ENCODE measurements around the gene TRIP10. TPM values are rescaled to one million over a fixed set of nuclear protein-coding genes. Genes with fewer than 3 reads are reported as not detected.
A peak's percentile ranks its signal among the peaks of the same experiment; 100 is the strongest.

TRIP10 gene
- total and polyA plus RNA-seq, 10 of the 15 experiments (the other 5 are each of a cell fraction or from before 2014, with no cell fraction given), result 0.79 to 54.5 (median 32.5) TPM

DNA sequence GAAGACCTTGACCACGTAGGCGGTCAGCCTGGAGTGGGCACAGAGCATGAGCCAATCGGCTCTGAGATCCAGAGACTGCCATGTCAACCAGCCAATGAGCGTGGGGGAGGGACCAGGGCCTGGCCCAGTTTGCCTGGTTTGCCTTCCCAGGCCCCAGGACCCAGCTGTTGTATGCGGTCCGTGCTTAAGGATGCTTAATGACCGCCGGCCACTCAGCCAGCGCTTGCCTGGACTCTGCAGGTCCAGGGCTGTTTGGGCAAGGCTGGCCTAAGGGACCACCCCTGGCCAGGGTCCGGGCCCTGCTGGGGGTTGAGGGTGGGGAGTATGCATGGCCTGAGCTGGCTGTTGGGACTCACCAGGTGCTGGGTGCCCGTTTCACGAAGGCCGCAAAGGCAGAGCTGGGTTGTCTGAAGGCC lies 46.4 kb upstream of the TRIP10 start:
- BruUV-seq (replicated peaks), result no TSS peak
- 82% methylated on average over 13 of the region's 13 CpGs for WGBS (ENCODE audit: insufficient coverage, insufficient replicate concordance, low lambda C conversion rate, missing lambda C conversion rate)
- Histone ChIP-seq H3K79me2 (ENCODE audit: control insufficient read depth, insufficient read depth, low read length) (no peaks in the 10 kb centered on the region), H3K4me1 (ENCODE audit: control insufficient read depth, insufficient read depth, low read length) (no peaks in the 10 kb centered on the region), H3K36me3 (ENCODE audit: control insufficient read depth in 2 of 2, insufficient read depth in 2 of 2, low read length in 1 of 2) (no peaks in the 10 kb centered on the region), H3K27ac (ENCODE audit: control insufficient read depth, insufficient read depth) (no peak overlapping the region), H2AFZ (ENCODE audit: control insufficient read depth, low read depth, low read length) (no peak overlapping the region), H3K27me3 (replicated peaks in 1 of 2; ENCODE audit: control insufficient read depth in 2 of 2, insufficient read depth in 2 of 2, low read length in 1 of 2) (no peaks in the 10 kb centered on the region), H4K20me1 (ENCODE audit: control insufficient read depth, insufficient read depth) (no peaks in the 10 kb centered on the region), H3K9me3 (replicated peaks; ENCODE audit: control insufficient read depth, insufficient read depth, low read length) (peaks cover 1% of the 10 kb centered on the region; the same call in 1 of the 3 replicates), H3K9ac (ENCODE audit: control insufficient read depth, insufficient read depth, low read length) (no peak overlapping the region), H3K4me2 (ENCODE audit: control insufficient read depth, insufficient read depth) (no peak overlapping the region), H3K4me3 (no peak overlapping the region)
- CTCF ChIA-PET, result no interaction called here
- in situ Hi-C loops (cut with MboI) (no loop called here), intact Hi-C loops (cut with micrococcal nuclease; ENCODE audit: unreplicated experiment) (no loop called here)
- ATAC-seq, result no peak
- POLR2A ChIA-PET, result no interaction called here
- RAD21 ChIA-PET (ENCODE audit: unreplicated experiment), result no interaction called here
- no peak for FAIRE-seq
- SMC1A ChIA-PET (ENCODE audit: uncharacterized antibody, unreplicated experiment), result no interaction called here
- no peak for TF ChIP-seq SUZ12 (IDR thresholded peaks at IDR 0.05; ENCODE audit: unreplicated experiment)
- TF ChIP-seq POLR2A (IDR thresholded peaks at IDR 0.05; ENCODE audit: low read depth, low read length), result no peak
- TF ChIP-seq, protein P1, sequence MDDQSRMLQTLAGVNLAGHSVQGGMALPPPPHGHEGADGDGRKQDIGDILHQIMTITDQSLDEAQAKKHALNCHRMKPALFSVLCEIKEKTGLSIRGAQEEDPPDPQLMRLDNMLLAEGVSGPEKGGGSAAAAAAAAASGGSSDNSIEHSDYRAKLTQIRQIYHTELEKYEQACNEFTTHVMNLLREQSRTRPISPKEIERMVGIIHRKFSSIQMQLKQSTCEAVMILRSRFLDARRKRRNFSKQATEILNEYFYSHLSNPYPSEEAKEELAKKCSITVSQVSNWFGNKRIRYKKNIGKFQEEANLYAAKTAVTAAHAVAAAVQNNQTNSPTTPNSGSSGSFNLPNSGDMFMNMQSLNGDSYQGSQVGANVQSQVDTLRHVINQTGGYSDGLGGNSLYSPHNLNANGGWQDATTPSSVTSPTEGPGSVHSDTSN (IDR thresholded peaks at IDR 0.05; ENCODE audit: insufficient replicate concordance, low read depth, low read length), result peak; percentile 81
- TF ChIP-seq NFIC (IDR thresholded peaks at IDR 0.05; ENCODE audit: low read depth, low read length), result no peak
- TF ChIP-seq, protein P2, sequence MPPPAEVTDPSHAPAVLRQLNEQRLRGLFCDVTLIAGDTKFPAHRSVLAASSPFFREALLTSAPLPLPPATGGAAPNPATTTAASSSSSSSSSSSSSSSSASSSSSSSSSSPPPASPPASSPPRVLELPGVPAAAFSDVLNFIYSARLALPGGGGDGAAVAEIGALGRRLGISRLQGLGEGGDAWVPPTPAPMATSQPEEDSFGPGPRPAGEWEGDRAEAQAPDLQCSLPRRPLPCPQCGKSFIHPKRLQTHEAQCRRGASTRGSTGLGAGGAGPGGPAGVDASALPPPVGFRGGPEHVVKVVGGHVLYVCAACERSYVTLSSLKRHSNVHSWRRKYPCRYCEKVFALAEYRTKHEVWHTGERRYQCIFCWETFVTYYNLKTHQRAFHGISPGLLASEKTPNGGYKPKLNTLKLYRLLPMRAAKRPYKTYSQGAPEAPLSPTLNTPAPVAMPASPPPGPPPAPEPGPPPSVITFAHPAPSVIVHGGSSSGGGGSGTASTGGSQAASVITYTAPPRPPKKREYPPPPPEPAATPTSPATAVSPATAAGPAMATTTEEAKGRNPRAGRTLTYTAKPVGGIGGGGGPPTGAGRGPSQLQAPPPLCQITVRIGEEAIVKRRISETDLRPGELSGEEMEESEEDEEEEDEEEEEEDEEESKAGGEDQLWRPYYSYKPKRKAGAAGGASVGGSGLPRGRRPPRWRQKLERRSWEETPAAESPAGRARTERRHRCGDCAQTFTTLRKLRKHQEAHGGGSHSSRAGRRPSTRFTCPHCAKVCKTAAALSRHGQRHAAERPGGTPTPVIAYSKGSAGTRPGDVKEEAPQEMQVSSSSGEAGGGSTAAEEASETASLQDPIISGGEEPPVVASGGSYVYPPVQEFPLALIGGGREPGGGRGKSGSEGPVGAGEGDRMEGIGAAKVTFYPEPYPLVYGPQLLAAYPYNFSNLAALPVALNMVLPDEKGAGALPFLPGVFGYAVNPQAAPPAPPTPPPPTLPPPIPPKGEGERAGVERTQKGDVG (CRISPR knock-in tag; IDR thresholded peaks at IDR 0.05), result no peak
- TF ChIP-seq NFYB (IDR thresholded peaks at IDR 0.05; ENCODE audit: insufficient read depth, low read depth, low read length), result 0 out of 2 replicates have a peak, but pooled peaks have one; percentile 33
- TF ChIP-seq, protein P3, sequence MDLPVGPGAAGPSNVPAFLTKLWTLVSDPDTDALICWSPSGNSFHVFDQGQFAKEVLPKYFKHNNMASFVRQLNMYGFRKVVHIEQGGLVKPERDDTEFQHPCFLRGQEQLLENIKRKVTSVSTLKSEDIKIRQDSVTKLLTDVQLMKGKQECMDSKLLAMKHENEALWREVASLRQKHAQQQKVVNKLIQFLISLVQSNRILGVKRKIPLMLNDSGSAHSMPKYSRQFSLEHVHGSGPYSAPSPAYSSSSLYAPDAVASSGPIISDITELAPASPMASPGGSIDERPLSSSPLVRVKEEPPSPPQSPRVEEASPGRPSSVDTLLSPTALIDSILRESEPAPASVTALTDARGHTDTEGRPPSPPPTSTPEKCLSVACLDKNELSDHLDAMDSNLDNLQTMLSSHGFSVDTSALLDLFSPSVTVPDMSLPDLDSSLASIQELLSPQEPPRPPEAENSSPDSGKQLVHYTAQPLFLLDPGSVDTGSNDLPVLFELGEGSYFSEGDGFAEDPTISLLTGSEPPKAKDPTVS (IDR thresholded peaks at IDR 0.05; ENCODE audit: low read depth, low read length), result no peak
- TF ChIP-seq, protein P4, sequence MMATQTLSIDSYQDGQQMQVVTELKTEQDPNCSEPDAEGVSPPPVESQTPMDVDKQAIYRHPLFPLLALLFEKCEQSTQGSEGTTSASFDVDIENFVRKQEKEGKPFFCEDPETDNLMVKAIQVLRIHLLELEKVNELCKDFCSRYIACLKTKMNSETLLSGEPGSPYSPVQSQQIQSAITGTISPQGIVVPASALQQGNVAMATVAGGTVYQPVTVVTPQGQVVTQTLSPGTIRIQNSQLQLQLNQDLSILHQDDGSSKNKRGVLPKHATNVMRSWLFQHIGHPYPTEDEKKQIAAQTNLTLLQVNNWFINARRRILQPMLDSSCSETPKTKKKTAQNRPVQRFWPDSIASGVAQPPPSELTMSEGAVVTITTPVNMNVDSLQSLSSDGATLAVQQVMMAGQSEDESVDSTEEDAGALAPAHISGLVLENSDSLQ (IDR thresholded peaks at IDR 0.05), result peak; percentile 84
- no peak for TF ChIP-seq NR2C2 (IDR thresholded peaks at IDR 0.05; ENCODE audit: borderline replicate concordance, control insufficient read depth, insufficient read length, low read depth)
- no peak for DNase-seq (ENCODE audit: low read depth, low spot score)

Measured in GM12878 (cell line).